Measurements from ENCODE around the gene POLE3.
"Not testable (repeated sequence)": the region's sequence is repeated elsewhere in the genome, so short reads cannot be mapped to it uniquely, and the experiment has no call there.

POLE3 gene

GRCh38 chr9:113444736-113445135, 34.3 kb upstream of the POLE3 start:
- no peak for DNase-seq (ENCODE audit: low read depth)
- in situ Hi-C loops (cut with HindIII; ENCODE audit: low sequenced_read_pairs) = loop anchor here (5.0 kb wide), 1 partner anchor 143 kb away; no protein-coding TSS in a partner anchor
- H3K4me3 ChIP-seq (ENCODE audit: low read depth, low read length) = no peak overlapping the region
- TF ChIP-seq CTCF (IDR thresholded peaks at IDR 0.05; ENCODE audit: low read depth, low read length, missing control alignments) = no peak

- in situ Hi-C loops (cut with HindIII; ENCODE audit: low sequenced_read_pairs); H3K4me3 ChIP-seq (ENCODE audit: low read depth, low read length); DNase-seq (ENCODE audit: low read depth): not testable (repeated sequence)
Measured at GRCh38 chr9:113437716-113438115, 27.2 kb upstream of the POLE3 start.

GRCh38 chr9:113436728-113437515, 26.4 kb upstream of the POLE3 start:
- no peak for TF ChIP-seq CTCF (IDR thresholded peaks at IDR 0.05; ENCODE audit: low read depth, low read length, missing control alignments)
- peak; percentile 11 for DNase-seq (ENCODE audit: low read depth)
- H3K4me3 ChIP-seq (ENCODE audit: low read depth, low read length) = no peak overlapping the region
- in situ Hi-C loops (cut with HindIII; ENCODE audit: low sequenced_read_pairs) = no loop called here

GRCh38 chr9:113431191-113431590, 20.7 kb upstream of the POLE3 start:
- in situ Hi-C loops (cut with HindIII; ENCODE audit: low sequenced_read_pairs) = no loop called here
- TF ChIP-seq CTCF (IDR thresholded peaks at IDR 0.05; ENCODE audit: low read depth, low read length, missing control alignments) = no peak
- no peak overlapping the region for H3K4me3 ChIP-seq (ENCODE audit: low read depth, low read length)
- DNase-seq (ENCODE audit: low read depth) = no peak

- in situ Hi-C loops (cut with HindIII; ENCODE audit: low sequenced_read_pairs) = loop anchor here (5.0 kb wide), 1 partner anchor 229 kb away; no protein-coding TSS in a partner anchor
- no peak for TF ChIP-seq CTCF (IDR thresholded peaks at IDR 0.05; ENCODE audit: low read depth, low read length, missing control alignments)
- peak; percentile 4 for DNase-seq (ENCODE audit: low read depth)
- H3K4me3 ChIP-seq (ENCODE audit: low read depth, low read length) = no peak overlapping the region
Measured at GRCh38 chr9:113428062-113428615, 17.7 kb upstream of the POLE3 start.

- no peak for DNase-seq (ENCODE audit: low read depth)
- in situ Hi-C loops (cut with HindIII; ENCODE audit: low sequenced_read_pairs) = loop anchor here (5.0 kb wide), 1 partner anchor 230 kb away; no protein-coding TSS in a partner anchor
- no peak overlapping the region for H3K4me3 ChIP-seq (ENCODE audit: low read depth, low read length)
- TF ChIP-seq CTCF (IDR thresholded peaks at IDR 0.05; ENCODE audit: low read depth, low read length, missing control alignments) = no peak
Measured at GRCh38 chr9:113427629-113428028, 17.2 kb upstream of the POLE3 start.

GRCh38 chr9:113426701-113427100, 16.2 kb upstream of the POLE3 start:
- no peak overlapping the region for H3K4me3 ChIP-seq (ENCODE audit: low read depth, low read length)
- in situ Hi-C loops (cut with HindIII; ENCODE audit: low sequenced_read_pairs) = loop anchor here (5.0 kb wide), 1 partner anchor 231 kb away; no protein-coding TSS in a partner anchor
- DNase-seq (ENCODE audit: low read depth) = no peak
- no peak for TF ChIP-seq CTCF (IDR thresholded peaks at IDR 0.05; ENCODE audit: low read depth, low read length, missing control alignments)
